ENCODE data around the gene GDF10.

The GDF10 gene

GRCh38 chr10:47276071-47276470 lies 23.9 kb upstream of the GDF10 start:
- no peak for DNase-seq

- no peak for DNase-seq
Observed at GRCh38 chr10:47276576-47277351, 23.2 kb upstream of the GDF10 start.

GRCh38 chr10:47277352-47278151 lies 22.4 kb upstream of the GDF10 start:
- DNase-seq: peak; percentile 16

GRCh38 chr10:47278152-47278473 lies 21.9 kb upstream of the GDF10 start:
- DNase-seq: no peak

GRCh38 chr10:47278720-47279119 lies 21.3 kb upstream of the GDF10 start:
- DNase-seq: no peak

GRCh38 chr10:47279276-47279675 lies 20.7 kb upstream of the GDF10 start:
- DNase-seq: no peak

GRCh38 chr10:47282005-47282656 lies 17.9 kb upstream of the GDF10 start:
- no peak for DNase-seq

GRCh38 chr10:47282657-47283018 lies 17.4 kb upstream of the GDF10 start:
- no peak for DNase-seq

- DNase-seq: no peak
Observed at GRCh38 chr10:47283101-47283630, 16.8 kb upstream of the GDF10 start.

- no peak for DNase-seq
Observed at GRCh38 chr10:47283848-47284247, 16.1 kb upstream of the GDF10 start.

- DNase-seq: no peak
Observed at GRCh38 chr10:47285381-47286115, 14.4 kb upstream of the GDF10 start.

- DNase-seq: no peak
Observed at GRCh38 chr10:47286116-47286505, 13.9 kb upstream of the GDF10 start.

GRCh38 chr10:47286591-47287315 lies 13.2 kb upstream of the GDF10 start:
- no peak for DNase-seq

GRCh38 chr10:47287365-47287802 lies 12.6 kb upstream of the GDF10 start:
- no peak for DNase-seq

GRCh38 chr10:47287805-47288204 lies 12.2 kb upstream of the GDF10 start:
- no peak for DNase-seq

- no peak for DNase-seq
Observed at GRCh38 chr10:47288236-47288635, 11.8 kb upstream of the GDF10 start.

GRCh38 chr10:47288916-47289495 lies 11.0 kb upstream of the GDF10 start:
- DNase-seq: no peak

GRCh38 chr10:47289921-47290320 lies 10.1 kb upstream of the GDF10 start:
- DNase-seq: no peak

- no peak for DNase-seq
Observed at GRCh38 chr10:47290338-47290737, 9.7 kb upstream of the GDF10 start.

- DNase-seq: no peak
Observed at GRCh38 chr10:47291682-47292081, 8.3 kb upstream of the GDF10 start.

- no peak for DNase-seq
Observed at GRCh38 chr10:47294057-47294456, 5.9 kb upstream of the GDF10 start.

- DNase-seq: no peak
Observed at GRCh38 chr10:47294501-47294900, 5.5 kb upstream of the GDF10 start.
